Panc1 (cell line): ENCODE measurements around the gene SAV1. TPM values are rescaled to one million over a fixed set of nuclear protein-coding genes. Genes with fewer than 3 reads are reported as not detected.

Experiments used
- ATAC-seq: fragments of 200-7000 bp; cut with Tn5 transposase; 2 replicates; pipeline ENCODE4 v1.9.1; 2020; ENCODE audit warnings: mild to moderate bottlenecking, moderate library complexity
- BruUV-seq: library from RNA; stranded (reverse); fragments of 400-500 nt; replicated peaks from 2 replicates; lab custom pipeline; 2021; lab: Mats Ljungman, UMichigan
- CTCF ChIA-PET: fragments of 300-600 bp; sonication (Branson Sonifier 250); formaldehyde crosslinking; loops from one replicate; lab custom pipeline; 2022; ENCODE audit warnings: antibody characterized with exemption; lab: Charles Lee
- POLR2A ChIA-PET: fragments of 300-600 bp; sonication (Branson Sonifier 250); formaldehyde crosslinking; loops from one replicate; lab custom pipeline; 2022; ENCODE audit warnings: antibody characterized with exemption; lab: Charles Lee
- DNase-seq: peaks from one replicate; pipeline ENCODE4 v3.0.0-alpha.2; 2010; ENCODE audit warnings: low read depth, low spot score
- H3K27ac ChIP-seq: 2 replicates; pipeline ENCODE4 v1.5.1; 2011; ENCODE audit warnings: mild to moderate bottlenecking, low read length, inconsistent platforms
- H3K27me3 ChIP-seq: fragments of 200-500 bp; sonication (Bioruptor generic); 2 replicates; pipeline ENCODE4 v1.6.0; 2014; ENCODE audit warnings: low read length, inconsistent platforms; ENCODE audit not compliant: control insufficient read depth, insufficient read depth
- H3K36me3 ChIP-seq: fragments of 200-500 bp; sonication (Bioruptor generic); 2 replicates; pipeline ENCODE4 v1.5.1; 2014; ENCODE audit warnings: inconsistent platforms, mild to moderate bottlenecking, low read length, moderate library complexity; ENCODE audit not compliant: control insufficient read depth, insufficient read depth
- H3K4me1 ChIP-seq: 2 replicates; pipeline ENCODE4 v1.5.1; 2011; ENCODE audit warnings: inconsistent platforms, mild to moderate bottlenecking, low read length, moderate library complexity; ENCODE audit not compliant: control insufficient read depth, insufficient read depth
- H3K4me3 ChIP-seq, 2 experiments: 2 replicates each; pipeline ENCODE4 v1.5.1; 2011 to 2012; ENCODE audit warnings: low read depth in 2 of 2, low read length in 2 of 2, mild to moderate bottlenecking in 2 of 2, inconsistent platforms in 1 of 2, moderate library complexity in 1 of 2
- H3K9me3 ChIP-seq: fragments of 200-500 bp; sonication (Bioruptor generic); 2 replicates; pipeline ENCODE4 v1.5.1; 2014; ENCODE audit warnings: low read depth, mild to moderate bottlenecking, inconsistent platforms, low read length, moderate library complexity; ENCODE audit not compliant: control insufficient read depth, insufficient read depth
- POLR2AphosphoS5 ChIP-seq: IDR thresholded peaks from 2 replicates; pipeline ENCODE4 v1.6.1; 2012; ENCODE audit warnings: mild to moderate bottlenecking, low read depth, low read length, moderate library complexity
- SIN3A ChIP-seq: IDR thresholded peaks from 2 replicates; pipeline ENCODE4 v1.6.1; 2012; ENCODE audit warnings: low read depth, mild to moderate bottlenecking, low read length, moderate library complexity, borderline replicate concordance; ENCODE audit not compliant: insufficient read depth
- TCF7L2 ChIP-seq: IDR thresholded peaks from 2 replicates; pipeline ENCODE4 v1.6.1; 2011; ENCODE audit warnings: mild to moderate bottlenecking, low read depth, low read length, inconsistent platforms
- in situ Hi-C: cut with HindIII; loops from 2 replicates; pipeline ENCODE4 v1.10.0; 2016; ENCODE audit warnings: low sequenced_read_pairs, low pct_unique_long_range_greater_than_20kb
- intact Hi-C: fragments of 100-400 bp; cut with micrococcal nuclease; formaldehyde crosslinking; loops from one replicate; pipeline ENCODE4 v1.10.0; 2022; ENCODE audit not compliant: unreplicated experiment
- total RNA-seq: library from RNA; stranded (reverse); gene quantifications from one replicate; pipeline ENCODE4 v1.2.1, GENCODE V29; 2021; ENCODE audit not compliant: unreplicated experiment
- TF ChIP-seq, protein P1 (sequence below), 2 experiments: IDR thresholded peaks; 2 replicates each; pipeline ENCODE4 v1.6.1; 2011 to 2012; ENCODE audit warnings: low read depth in 2 of 2, control low read depth in 1 of 2, low read length in 1 of 2, mild to moderate bottlenecking in 1 of 2, moderate library complexity in 1 of 2; ENCODE audit not compliant: insufficient read depth in 1 of 2
- TF ChIP-seq, protein P2 (sequence below): fragments of 450-650 bp; IDR thresholded peaks from 2 replicates; pipeline ENCODE4 v1.5.1; 2017; ENCODE audit warnings: mild to moderate bottlenecking

The SAV1 gene
- total RNA-seq, 1 experiment from 2014 or later, result 13.2 TPM

DNA sequence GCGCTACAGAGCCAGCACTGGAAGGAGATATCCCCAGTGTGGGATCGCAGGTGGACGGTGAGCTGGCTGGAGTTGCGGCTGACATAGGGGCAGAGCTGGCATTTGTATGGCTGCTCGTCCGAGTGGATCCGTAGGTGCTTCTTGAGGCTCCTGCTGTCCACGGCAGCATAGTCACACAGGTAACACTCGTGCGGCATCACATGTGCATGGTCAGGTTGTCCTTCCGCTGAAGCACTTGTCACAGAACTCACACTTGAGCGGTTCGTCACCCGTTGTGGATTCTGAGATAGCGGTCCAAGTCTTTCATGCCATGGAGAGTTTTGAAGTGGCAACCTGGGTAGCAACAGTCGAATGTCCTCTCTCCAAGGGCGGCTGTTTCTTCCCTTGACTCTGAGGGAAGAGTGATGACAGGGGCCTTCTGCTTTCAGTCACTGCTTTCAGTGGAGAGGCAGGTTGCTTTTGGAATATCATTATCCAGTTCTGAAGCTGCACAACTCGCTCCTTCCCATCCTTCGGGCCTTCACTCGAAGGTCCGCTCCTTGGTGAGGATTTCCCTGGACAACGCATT lies 37.0 kb upstream of the SAV1 start:
- no peak overlapping the region for H3K4me3 ChIP-seq
- no peaks in the 10 kb centered on the region for H3K9me3 ChIP-seq
- in situ Hi-C loops (no loop called here), intact Hi-C loops (no loop called here)
- no peaks in the 10 kb centered on the region for H3K27me3 ChIP-seq
- no peak overlapping the region for H3K27ac ChIP-seq
- no TSS peak for BruUV-seq
- H3K4me1 ChIP-seq, result no peaks in the 10 kb centered on the region
- DNase-seq, result no peak
- no peak for ATAC-seq
- TF ChIP-seq, protein P1, sequence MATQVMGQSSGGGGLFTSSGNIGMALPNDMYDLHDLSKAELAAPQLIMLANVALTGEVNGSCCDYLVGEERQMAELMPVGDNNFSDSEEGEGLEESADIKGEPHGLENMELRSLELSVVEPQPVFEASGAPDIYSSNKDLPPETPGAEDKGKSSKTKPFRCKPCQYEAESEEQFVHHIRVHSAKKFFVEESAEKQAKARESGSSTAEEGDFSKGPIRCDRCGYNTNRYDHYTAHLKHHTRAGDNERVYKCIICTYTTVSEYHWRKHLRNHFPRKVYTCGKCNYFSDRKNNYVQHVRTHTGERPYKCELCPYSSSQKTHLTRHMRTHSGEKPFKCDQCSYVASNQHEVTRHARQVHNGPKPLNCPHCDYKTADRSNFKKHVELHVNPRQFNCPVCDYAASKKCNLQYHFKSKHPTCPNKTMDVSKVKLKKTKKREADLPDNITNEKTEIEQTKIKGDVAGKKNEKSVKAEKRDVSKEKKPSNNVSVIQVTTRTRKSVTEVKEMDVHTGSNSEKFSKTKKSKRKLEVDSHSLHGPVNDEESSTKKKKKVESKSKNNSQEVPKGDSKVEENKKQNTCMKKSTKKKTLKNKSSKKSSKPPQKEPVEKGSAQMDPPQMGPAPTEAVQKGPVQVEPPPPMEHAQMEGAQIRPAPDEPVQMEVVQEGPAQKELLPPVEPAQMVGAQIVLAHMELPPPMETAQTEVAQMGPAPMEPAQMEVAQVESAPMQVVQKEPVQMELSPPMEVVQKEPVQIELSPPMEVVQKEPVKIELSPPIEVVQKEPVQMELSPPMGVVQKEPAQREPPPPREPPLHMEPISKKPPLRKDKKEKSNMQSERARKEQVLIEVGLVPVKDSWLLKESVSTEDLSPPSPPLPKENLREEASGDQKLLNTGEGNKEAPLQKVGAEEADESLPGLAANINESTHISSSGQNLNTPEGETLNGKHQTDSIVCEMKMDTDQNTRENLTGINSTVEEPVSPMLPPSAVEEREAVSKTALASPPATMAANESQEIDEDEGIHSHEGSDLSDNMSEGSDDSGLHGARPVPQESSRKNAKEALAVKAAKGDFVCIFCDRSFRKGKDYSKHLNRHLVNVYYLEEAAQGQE (IDR thresholded peaks at IDR 0.05; ENCODE audit: insufficient read depth in 1 of 2, low read depth in 2 of 2, low read length in 1 of 2), result no peak
- TF ChIP-seq SIN3A (no peak), TCF7L2 (no peak), POLR2AphosphoS5 (no peak)
- TF ChIP-seq, protein P2, sequence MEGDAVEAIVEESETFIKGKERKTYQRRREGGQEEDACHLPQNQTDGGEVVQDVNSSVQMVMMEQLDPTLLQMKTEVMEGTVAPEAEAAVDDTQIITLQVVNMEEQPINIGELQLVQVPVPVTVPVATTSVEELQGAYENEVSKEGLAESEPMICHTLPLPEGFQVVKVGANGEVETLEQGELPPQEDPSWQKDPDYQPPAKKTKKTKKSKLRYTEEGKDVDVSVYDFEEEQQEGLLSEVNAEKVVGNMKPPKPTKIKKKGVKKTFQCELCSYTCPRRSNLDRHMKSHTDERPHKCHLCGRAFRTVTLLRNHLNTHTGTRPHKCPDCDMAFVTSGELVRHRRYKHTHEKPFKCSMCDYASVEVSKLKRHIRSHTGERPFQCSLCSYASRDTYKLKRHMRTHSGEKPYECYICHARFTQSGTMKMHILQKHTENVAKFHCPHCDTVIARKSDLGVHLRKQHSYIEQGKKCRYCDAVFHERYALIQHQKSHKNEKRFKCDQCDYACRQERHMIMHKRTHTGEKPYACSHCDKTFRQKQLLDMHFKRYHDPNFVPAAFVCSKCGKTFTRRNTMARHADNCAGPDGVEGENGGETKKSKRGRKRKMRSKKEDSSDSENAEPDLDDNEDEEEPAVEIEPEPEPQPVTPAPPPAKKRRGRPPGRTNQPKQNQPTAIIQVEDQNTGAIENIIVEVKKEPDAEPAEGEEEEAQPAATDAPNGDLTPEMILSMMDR, result no peak
- POLR2A ChIA-PET, result no interaction called here
- CTCF ChIA-PET, result no interaction called here
- no peaks in the 10 kb centered on the region for H3K36me3 ChIP-seq

DNA sequence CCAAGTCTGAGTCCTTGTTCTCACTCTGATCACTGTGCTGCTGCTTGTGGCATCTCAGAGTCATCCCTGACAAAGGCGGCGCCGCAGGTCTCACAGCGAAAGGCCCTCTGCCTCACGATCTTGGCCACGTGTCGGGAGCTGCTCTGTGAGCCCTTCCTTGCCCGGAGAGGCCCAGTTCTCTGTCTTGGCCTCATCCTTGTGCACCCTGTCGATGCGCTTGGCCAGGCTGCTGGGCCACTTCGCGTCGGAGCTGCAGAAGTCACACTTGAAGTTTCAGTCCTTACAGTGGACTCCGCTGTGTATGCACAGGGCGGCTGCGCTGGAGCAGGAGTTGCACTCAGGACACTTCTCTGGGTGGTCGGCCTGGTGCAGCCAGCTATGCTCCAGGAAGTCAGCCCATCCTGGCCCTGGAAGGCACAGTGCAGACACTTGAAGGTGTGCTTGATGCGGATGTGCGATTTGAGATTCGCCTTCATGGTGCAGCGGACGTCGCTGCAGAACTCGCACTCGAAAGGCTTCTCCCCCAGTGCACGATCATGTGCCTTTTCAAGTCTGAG lies 36.4 kb upstream of the SAV1 start:
- DNase-seq (no peak), ATAC-seq (no peak)
- Histone ChIP-seq H3K27ac (no peak overlapping the region), H3K27me3 (no peaks in the 10 kb centered on the region), H3K9me3 (no peaks in the 10 kb centered on the region), H3K4me3 (no peak overlapping the region), H3K36me3 (no peaks in the 10 kb centered on the region), H3K4me1 (no peaks in the 10 kb centered on the region)
- TF ChIP-seq SIN3A (no peak), TCF7L2 (no peak), POLR2AphosphoS5 (no peak)
- TF ChIP-seq, protein P1 (IDR thresholded peaks at IDR 0.05; ENCODE audit: insufficient read depth in 1 of 2, low read depth in 2 of 2, low read length in 1 of 2), result no peak
- TF ChIP-seq, protein P2, result no peak
- in situ Hi-C loops, result no loop called here
- ChIA-PET CTCF (no interaction called here), POLR2A (interaction anchor here (0.9 kb wide), 1 partner anchor 42 kb away, joined by 4 read pairs; no protein-coding TSS in a partner anchor)
- intact Hi-C loops, result no loop called here
- BruUV-seq, result no TSS peak
